MCF 10A (cell line): ENCODE measurements around the gene TIMM22. TPM values are rescaled to one million over a fixed set of nuclear protein-coding genes. Genes with fewer than 3 reads are reported as not detected.

Experiments
- BruUV-seq: library from RNA; stranded (reverse); fragments of 400-500 nt; replicated peaks from 2 replicates; lab custom pipeline; 2021; lab: Mats Ljungman, UMichigan
- CTCF ChIA-PET: fragments of 300-600 bp; sonication (Branson Sonifier 250); formaldehyde crosslinking; extraction: SDS; loops from one replicate; lab custom pipeline; 2021; ENCODE audit warnings: antibody characterized with exemption, inconsistent platforms; lab: Yijun Ruan, JAX
- POLR2A ChIA-PET: fragments of 300-600, 350-650 bp; sonication (Branson Sonifier 250); formaldehyde crosslinking; extraction: SDS; loops from one replicate; lab custom pipeline; 2020; ENCODE audit warnings: antibody characterized with exemption, inconsistent platforms; lab: Yijun Ruan, JAX
- DNase-seq: peaks from one replicate; pipeline ENCODE4 v3.0.0-alpha.2; 2018; ENCODE audit not compliant: unreplicated experiment
- H3K27ac Mint-ChIP-seq: one replicate; pipeline ENCODE4 v1.8.0; 2022; ENCODE audit warnings: mild to moderate bottlenecking, low read depth, mixed read lengths; ENCODE audit not compliant: unreplicated experiment
- H3K27me3 Mint-ChIP-seq: one replicate; pipeline ENCODE4 v1.8.0; 2022; ENCODE audit warnings: mixed read lengths; ENCODE audit not compliant: insufficient read depth, unreplicated experiment
- H3K36me3 Mint-ChIP-seq: one replicate; pipeline ENCODE4 v1.8.0; 2022; ENCODE audit warnings: mild to moderate bottlenecking, moderate library complexity, mixed read lengths; ENCODE audit not compliant: insufficient read depth, unreplicated experiment
- H3K4me1 Mint-ChIP-seq: one replicate; pipeline ENCODE4 v1.8.0; 2022; ENCODE audit warnings: mixed read lengths; ENCODE audit not compliant: insufficient read depth, unreplicated experiment
- H3K4me3 Mint-ChIP-seq: one replicate; pipeline ENCODE4 v1.8.0; 2022; ENCODE audit warnings: mild to moderate bottlenecking, moderate library complexity, mixed read lengths; ENCODE audit not compliant: unreplicated experiment
- H3K9me3 Mint-ChIP-seq: one replicate; pipeline ENCODE4 v1.8.0; 2022; ENCODE audit warnings: mixed read lengths; ENCODE audit not compliant: unreplicated experiment
- CTCF ChIP-seq: fragments of 200-600 bp; IDR thresholded peaks from one replicate; pipeline ENCODE4 v1.8.0; 2022; ENCODE audit warnings: antibody characterized with exemption, mild to moderate bottlenecking; ENCODE audit not compliant: unreplicated experiment
- intact Hi-C: fragments of 100-400 bp; cut with micrococcal nuclease; formaldehyde crosslinking; loops from 2 replicates; pipeline ENCODE4 v1.14.1; 2022
- total RNA-seq: library from RNA; stranded (reverse); gene quantifications from 2 replicates; pipeline ENCODE4 v1.2.3, GENCODE V29; 2022

The TIMM22 gene
- total RNA-seq, 1 experiment from 2014 or later: 16.6 TPM

DNA sequence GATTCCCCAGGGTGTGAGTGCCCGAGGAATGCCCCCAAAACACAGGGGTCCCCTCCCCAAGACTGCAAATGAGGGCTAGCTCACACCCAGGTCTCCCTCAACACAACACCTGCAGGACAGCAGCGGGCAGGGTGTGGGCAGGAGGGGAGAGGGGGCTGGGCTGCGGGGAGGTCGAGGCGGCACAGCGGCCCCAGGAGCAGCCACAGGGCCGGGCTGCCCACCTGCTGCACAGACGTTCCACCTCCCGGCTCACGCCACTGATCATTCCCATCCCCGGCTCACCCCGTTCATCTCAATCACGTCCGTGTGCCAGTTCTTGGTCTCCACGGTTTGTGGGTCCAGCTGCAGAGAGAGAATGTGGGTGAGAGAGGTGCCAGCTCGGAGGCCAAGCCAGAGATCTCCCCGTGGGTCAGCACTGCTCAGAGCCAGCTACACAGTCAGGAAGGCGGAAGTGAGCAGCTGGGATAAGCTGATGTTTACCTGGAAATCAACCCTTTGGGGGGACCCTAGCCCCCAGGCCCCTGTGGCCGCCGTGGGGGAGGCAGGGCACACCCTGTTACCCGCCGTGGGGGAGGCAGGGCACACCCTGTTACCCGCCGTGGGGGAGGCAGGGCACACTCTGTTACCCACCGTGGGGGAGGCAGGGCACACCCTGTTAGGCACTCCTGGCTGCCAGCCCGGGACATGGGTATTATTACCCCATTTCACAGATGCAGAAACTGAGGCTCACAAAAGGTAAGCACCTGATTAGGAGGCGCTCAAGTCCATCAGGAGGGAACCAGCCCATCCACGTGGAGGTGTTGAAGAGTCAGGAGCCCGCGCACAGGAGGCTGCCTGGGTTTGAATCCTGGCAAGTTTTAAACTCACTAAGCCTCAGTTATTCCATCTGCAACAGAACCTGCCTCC is 16.1 kb downstream of the TIMM22 start:
- ChIA-PET CTCF (interaction anchor here (1.5 kb wide), 1 partner anchor 14 kb away, joined by 10 read pairs; no protein-coding TSS in a partner anchor), POLR2A (no interaction called here)
- H3K4me3 Mint-ChIP-seq: no peak overlapping the region
- no TSS peak for BruUV-seq
- intact Hi-C loops: no loop called here
- no peak for DNase-seq
- peaks cover 7% of the 10 kb centered on the region for H3K36me3 Mint-ChIP-seq
- no peaks in the 10 kb centered on the region for H3K27me3 Mint-ChIP-seq
- no peaks in the 10 kb centered on the region for H3K4me1 Mint-ChIP-seq
- H3K27ac Mint-ChIP-seq: no peak overlapping the region
- no peaks in the 10 kb centered on the region for H3K9me3 Mint-ChIP-seq
- TF ChIP-seq CTCF: no peak

GRCh38 chr17:1013729-1014090 is 16.8 kb downstream of the TIMM22 start:
- no peak for TF ChIP-seq CTCF
- H3K9me3 Mint-ChIP-seq: no peaks in the 10 kb centered on the region
- no peak for DNase-seq
- POLR2A ChIA-PET: no interaction called here
- H3K4me3 Mint-ChIP-seq: no peak overlapping the region
- no peaks in the 10 kb centered on the region for H3K27me3 Mint-ChIP-seq
- H3K36me3 Mint-ChIP-seq: peaks cover 13% of the 10 kb centered on the region
- intact Hi-C loops: no loop called here
- no TSS peak for BruUV-seq
- no peak overlapping the region for H3K27ac Mint-ChIP-seq
- no peaks in the 10 kb centered on the region for H3K4me1 Mint-ChIP-seq
- CTCF ChIA-PET: interaction anchor here (1.4 to 1.5 kb wide), 2 partner anchors 15 kb away, joined by 9 to 10 read pairs; no protein-coding TSS in a partner anchor

- peaks cover 12% of the 10 kb centered on the region for H3K36me3 Mint-ChIP-seq
- no peak for TF ChIP-seq CTCF
- ChIA-PET POLR2A (no interaction called here), CTCF (interaction anchor here (0.6 to 2.1 kb wide), 2 partner anchors 38 to 1681 kb away, joined by 3 to 7 read pairs; no protein-coding TSS in a partner anchor)
- no peaks in the 10 kb centered on the region for H3K27me3 Mint-ChIP-seq
- H3K4me1 Mint-ChIP-seq: no peaks in the 10 kb centered on the region
- no peak overlapping the region for H3K4me3 Mint-ChIP-seq
- no peaks in the 10 kb centered on the region for H3K9me3 Mint-ChIP-seq
- H3K27ac Mint-ChIP-seq: no peak overlapping the region
- no TSS peak for BruUV-seq
- DNase-seq: no peak
- intact Hi-C loops: no loop called here
Measured at GRCh38 chr17:1018547-1018946, 21.6 kb downstream of the TIMM22 start.

DNA sequence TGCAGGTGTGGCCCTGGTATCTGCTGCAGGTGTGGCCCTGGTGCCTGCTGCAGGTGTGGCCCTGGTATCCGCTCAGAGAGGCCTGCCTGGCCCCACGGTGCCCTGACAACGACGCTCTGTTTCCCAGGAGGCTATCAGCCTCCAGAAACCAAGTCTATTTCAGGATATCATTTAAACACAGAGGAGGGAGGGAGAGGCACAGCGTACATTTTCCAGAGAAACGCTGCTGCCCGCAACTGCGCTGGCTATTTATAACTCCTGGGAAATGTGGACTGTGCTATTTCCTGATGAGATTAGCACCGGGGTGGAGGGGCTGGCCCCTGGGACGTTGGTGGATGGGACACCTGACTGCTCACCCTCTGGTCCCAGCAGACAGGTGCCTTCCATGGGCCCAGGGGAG is 22.5 kb downstream of the TIMM22 start:
- POLR2A ChIA-PET: no interaction called here
- no peak for DNase-seq
- no peak overlapping the region for H3K4me3 Mint-ChIP-seq
- H3K4me1 Mint-ChIP-seq: no peaks in the 10 kb centered on the region
- peaks cover 17% of the 10 kb centered on the region for H3K36me3 Mint-ChIP-seq
- no peaks in the 10 kb centered on the region for H3K9me3 Mint-ChIP-seq
- no peak for TF ChIP-seq CTCF
- intact Hi-C loops: no loop called here
- CTCF ChIA-PET: interaction anchor here (2.1 kb wide), 1 partner anchor 37 kb away, joined by 7 read pairs; no protein-coding TSS in a partner anchor
- no peak overlapping the region for H3K27ac Mint-ChIP-seq
- no TSS peak for BruUV-seq
- H3K27me3 Mint-ChIP-seq: no peaks in the 10 kb centered on the region
